H1 (cell line): ENCODE measurements around the gene TBCD. TPM values are rescaled to one million over a fixed set of nuclear protein-coding genes. Genes with fewer than 3 reads are reported as not detected.

Experiments used
- EZH2 ChIP-seq: fragments of 200-600 bp; sonication (generic); IDR thresholded peaks from 2 replicates; pipeline ENCODE4 v1.7.1; 2012; ENCODE audit warnings: low read depth, mild to moderate bottlenecking, moderate library complexity, low read length, inconsistent platforms; ENCODE audit not compliant: severe bottlenecking
- GABPA ChIP-seq: IDR thresholded peaks from 2 replicates; pipeline ENCODE4 v1.6.1; 2011; ENCODE audit warnings: mild to moderate bottlenecking, low read length, moderate library complexity, borderline replicate concordance; ENCODE audit not compliant: insufficient read depth
- NRF1 ChIP-seq: IDR thresholded peaks from 2 replicates; pipeline ENCODE4 v1.6.1; 2011; ENCODE audit warnings: mild to moderate bottlenecking, low read depth, low read length, improper control_type of control experiment
- SP4 ChIP-seq: IDR thresholded peaks from 2 replicates; pipeline ENCODE4 v1.6.1; 2012; ENCODE audit warnings: low read length, inconsistent platforms
- TAF7 ChIP-seq: optimal IDR thresholded peaks from 2 replicates; pipeline ENCODE3; 2011; ENCODE audit warnings: low read depth, mild to moderate bottlenecking, inconsistent platforms, low read length, moderate library complexity, borderline replicate concordance
- polyA plus RNA-seq, 7 experiments: library from polyadenylated mRNA; depleted of rRNA in 3 of 7; stranded (reverse) in 5 of 7; unstranded in 2 of 7; fragments of >200 nt in 5 of 7; fragments of 200-250 nt in 2 of 7; gene quantifications; 1 replicate in 5 of 7; 2 replicates in 1 of 7; 4 replicates in 1 of 7; pipeline versions ENCODE4 v1.2.1 to v1.2.3, GENCODE V29; 2011 to 2013; ENCODE audit warnings: missing spikeins in 2 of 7, mixed read lengths in 2 of 7
- total RNA-seq: library from RNA; stranded (reverse); fragmentation: NEBNext Ultra II Directional; extraction: Animal tissue kit (Norgen Biotek cat#: 25700); gene quantifications from 2 replicates; pipeline ENCODE4 v1.2.1, GENCODE V29; 2021
- TF ChIP-seq, protein P1 (sequence below): fragments of 300-600 bp; sonication (generic); IDR thresholded peaks from 2 replicates; pipeline ENCODE4 v1.7.1; 2012; ENCODE audit warnings: low read length, moderate library complexity, mild to moderate bottlenecking, inconsistent platforms; ENCODE audit not compliant: insufficient replicate concordance
- TF ChIP-seq, protein P2 (sequence below), 3 experiments: IDR thresholded peaks; 1 replicate in 2 of 3; 2 replicates in 1 of 3; pipeline versions ENCODE4 v1.5.1 to v1.6.1; 2011; ENCODE audit warnings: low read length in 3 of 3, mild to moderate bottlenecking in 3 of 3, inconsistent platforms in 2 of 3, low read depth in 1 of 3, moderate library complexity in 1 of 3; ENCODE audit not compliant: insufficient read depth in 1 of 3; ENCODE audit errors: control extremely low read depth in 1 of 3

The TBCD gene
- total and polyA plus RNA-seq, 2 of the 8 experiments (the other 6 are each of a cell fraction or from before 2014, with no cell fraction given), result 118 to 162 TPM

DNA sequence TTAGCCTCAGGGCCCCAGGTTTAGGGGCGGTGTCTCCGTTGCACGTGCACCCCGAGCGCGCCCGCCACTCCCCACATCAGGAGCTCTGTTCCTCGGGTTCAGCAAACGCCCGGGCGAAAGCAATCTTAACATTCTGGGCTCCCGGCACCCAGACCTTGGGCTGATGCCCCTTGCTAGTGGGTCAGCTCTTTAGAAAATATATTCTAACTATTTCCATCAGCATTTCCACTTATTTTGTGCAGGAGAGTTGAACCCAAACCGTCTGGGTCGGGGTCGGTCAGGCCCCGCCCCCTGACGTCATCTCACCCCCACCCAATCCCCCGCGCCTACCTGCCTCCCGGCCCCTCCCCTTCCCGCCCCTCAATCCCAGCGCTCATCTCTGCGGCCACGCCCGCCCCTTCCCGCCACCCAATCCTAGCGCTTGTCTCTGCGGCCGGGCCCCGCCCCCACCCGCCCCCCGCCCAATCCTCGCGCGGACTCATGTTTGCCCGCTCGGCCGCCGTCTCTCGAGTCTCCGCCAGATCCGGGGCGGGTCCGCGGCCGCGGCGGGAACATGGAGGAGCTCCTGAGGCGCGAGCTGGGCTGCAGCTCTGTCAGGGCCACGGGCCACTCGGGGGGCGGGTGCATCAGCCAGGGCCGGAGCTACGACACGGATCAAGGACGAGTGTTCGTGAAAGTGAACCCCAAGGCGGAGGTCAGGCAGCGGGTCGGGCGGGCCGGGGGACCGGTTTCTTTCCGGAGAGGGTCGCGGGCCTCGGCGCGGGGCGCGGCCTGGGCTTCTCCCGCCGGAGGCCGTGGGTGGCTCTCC is 35.5 kb upstream of the TBCD start, which contains the start of gene FN3KRP (continued):
- TF ChIP-seq, protein P1, sequence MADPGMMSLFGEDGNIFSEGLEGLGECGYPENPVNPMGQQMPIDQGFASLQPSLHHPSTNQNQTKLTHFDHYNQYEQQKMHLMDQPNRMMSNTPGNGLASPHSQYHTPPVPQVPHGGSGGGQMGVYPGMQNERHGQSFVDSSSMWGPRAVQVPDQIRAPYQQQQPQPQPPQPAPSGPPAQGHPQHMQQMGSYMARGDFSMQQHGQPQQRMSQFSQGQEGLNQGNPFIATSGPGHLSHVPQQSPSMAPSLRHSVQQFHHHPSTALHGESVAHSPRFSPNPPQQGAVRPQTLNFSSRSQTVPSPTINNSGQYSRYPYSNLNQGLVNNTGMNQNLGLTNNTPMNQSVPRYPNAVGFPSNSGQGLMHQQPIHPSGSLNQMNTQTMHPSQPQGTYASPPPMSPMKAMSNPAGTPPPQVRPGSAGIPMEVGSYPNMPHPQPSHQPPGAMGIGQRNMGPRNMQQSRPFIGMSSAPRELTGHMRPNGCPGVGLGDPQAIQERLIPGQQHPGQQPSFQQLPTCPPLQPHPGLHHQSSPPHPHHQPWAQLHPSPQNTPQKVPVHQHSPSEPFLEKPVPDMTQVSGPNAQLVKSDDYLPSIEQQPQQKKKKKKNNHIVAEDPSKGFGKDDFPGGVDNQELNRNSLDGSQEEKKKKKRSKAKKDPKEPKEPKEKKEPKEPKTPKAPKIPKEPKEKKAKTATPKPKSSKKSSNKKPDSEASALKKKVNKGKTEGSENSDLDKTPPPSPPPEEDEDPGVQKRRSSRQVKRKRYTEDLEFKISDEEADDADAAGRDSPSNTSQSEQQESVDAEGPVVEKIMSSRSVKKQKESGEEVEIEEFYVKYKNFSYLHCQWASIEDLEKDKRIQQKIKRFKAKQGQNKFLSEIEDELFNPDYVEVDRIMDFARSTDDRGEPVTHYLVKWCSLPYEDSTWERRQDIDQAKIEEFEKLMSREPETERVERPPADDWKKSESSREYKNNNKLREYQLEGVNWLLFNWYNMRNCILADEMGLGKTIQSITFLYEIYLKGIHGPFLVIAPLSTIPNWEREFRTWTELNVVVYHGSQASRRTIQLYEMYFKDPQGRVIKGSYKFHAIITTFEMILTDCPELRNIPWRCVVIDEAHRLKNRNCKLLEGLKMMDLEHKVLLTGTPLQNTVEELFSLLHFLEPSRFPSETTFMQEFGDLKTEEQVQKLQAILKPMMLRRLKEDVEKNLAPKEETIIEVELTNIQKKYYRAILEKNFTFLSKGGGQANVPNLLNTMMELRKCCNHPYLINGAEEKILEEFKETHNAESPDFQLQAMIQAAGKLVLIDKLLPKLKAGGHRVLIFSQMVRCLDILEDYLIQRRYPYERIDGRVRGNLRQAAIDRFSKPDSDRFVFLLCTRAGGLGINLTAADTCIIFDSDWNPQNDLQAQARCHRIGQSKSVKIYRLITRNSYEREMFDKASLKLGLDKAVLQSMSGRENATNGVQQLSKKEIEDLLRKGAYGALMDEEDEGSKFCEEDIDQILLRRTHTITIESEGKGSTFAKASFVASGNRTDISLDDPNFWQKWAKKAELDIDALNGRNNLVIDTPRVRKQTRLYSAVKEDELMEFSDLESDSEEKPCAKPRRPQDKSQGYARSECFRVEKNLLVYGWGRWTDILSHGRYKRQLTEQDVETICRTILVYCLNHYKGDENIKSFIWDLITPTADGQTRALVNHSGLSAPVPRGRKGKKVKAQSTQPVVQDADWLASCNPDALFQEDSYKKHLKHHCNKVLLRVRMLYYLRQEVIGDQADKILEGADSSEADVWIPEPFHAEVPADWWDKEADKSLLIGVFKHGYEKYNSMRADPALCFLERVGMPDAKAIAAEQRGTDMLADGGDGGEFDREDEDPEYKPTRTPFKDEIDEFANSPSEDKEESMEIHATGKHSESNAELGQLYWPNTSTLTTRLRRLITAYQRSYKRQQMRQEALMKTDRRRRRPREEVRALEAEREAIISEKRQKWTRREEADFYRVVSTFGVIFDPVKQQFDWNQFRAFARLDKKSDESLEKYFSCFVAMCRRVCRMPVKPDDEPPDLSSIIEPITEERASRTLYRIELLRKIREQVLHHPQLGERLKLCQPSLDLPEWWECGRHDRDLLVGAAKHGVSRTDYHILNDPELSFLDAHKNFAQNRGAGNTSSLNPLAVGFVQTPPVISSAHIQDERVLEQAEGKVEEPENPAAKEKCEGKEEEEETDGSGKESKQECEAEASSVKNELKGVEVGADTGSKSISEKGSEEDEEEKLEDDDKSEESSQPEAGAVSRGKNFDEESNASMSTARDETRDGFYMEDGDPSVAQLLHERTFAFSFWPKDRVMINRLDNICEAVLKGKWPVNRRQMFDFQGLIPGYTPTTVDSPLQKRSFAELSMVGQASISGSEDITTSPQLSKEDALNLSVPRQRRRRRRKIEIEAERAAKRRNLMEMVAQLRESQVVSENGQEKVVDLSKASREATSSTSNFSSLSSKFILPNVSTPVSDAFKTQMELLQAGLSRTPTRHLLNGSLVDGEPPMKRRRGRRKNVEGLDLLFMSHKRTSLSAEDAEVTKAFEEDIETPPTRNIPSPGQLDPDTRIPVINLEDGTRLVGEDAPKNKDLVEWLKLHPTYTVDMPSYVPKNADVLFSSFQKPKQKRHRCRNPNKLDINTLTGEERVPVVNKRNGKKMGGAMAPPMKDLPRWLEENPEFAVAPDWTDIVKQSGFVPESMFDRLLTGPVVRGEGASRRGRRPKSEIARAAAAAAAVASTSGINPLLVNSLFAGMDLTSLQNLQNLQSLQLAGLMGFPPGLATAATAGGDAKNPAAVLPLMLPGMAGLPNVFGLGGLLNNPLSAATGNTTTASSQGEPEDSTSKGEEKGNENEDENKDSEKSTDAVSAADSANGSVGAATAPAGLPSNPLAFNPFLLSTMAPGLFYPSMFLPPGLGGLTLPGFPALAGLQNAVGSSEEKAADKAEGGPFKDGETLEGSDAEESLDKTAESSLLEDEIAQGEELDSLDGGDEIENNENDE, result no peak
- TF ChIP-seq TAF7, result no peak
- TF ChIP-seq NRF1, result no peak
- TF ChIP-seq, protein P2, sequence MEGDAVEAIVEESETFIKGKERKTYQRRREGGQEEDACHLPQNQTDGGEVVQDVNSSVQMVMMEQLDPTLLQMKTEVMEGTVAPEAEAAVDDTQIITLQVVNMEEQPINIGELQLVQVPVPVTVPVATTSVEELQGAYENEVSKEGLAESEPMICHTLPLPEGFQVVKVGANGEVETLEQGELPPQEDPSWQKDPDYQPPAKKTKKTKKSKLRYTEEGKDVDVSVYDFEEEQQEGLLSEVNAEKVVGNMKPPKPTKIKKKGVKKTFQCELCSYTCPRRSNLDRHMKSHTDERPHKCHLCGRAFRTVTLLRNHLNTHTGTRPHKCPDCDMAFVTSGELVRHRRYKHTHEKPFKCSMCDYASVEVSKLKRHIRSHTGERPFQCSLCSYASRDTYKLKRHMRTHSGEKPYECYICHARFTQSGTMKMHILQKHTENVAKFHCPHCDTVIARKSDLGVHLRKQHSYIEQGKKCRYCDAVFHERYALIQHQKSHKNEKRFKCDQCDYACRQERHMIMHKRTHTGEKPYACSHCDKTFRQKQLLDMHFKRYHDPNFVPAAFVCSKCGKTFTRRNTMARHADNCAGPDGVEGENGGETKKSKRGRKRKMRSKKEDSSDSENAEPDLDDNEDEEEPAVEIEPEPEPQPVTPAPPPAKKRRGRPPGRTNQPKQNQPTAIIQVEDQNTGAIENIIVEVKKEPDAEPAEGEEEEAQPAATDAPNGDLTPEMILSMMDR (IDR thresholded peaks at IDR 0.05; ENCODE audit: control extremely low read depth in 1 of 3, insufficient read depth in 1 of 3, low read depth in 1 of 3, low read length in 3 of 3), result no peak
- TF ChIP-seq GABPA, result no peak
- TF ChIP-seq EZH2, result no peak
- no peak for TF ChIP-seq SP4
